A549 treated with Mapracorat at 1 μM for 4 hours (cell line): Measurements from ENCODE around the gene PHACTR3. TPM values are rescaled to one million over a fixed set of nuclear protein-coding genes. Genes with fewer than 3 reads are reported as not detected.

Experiments
- total RNA-seq: library from RNA; stranded (reverse); fragments of 200-300 nt; extraction: Qiagen RNA extraction; gene quantifications from 5 replicates; pipeline ENCODE4 v1.2.3, GENCODE V29; 2022

Gene PHACTR3
- total RNA-seq = 0.22 to 0.32 TPM (median 0.24 TPM) in 5 replicates

DNA sequence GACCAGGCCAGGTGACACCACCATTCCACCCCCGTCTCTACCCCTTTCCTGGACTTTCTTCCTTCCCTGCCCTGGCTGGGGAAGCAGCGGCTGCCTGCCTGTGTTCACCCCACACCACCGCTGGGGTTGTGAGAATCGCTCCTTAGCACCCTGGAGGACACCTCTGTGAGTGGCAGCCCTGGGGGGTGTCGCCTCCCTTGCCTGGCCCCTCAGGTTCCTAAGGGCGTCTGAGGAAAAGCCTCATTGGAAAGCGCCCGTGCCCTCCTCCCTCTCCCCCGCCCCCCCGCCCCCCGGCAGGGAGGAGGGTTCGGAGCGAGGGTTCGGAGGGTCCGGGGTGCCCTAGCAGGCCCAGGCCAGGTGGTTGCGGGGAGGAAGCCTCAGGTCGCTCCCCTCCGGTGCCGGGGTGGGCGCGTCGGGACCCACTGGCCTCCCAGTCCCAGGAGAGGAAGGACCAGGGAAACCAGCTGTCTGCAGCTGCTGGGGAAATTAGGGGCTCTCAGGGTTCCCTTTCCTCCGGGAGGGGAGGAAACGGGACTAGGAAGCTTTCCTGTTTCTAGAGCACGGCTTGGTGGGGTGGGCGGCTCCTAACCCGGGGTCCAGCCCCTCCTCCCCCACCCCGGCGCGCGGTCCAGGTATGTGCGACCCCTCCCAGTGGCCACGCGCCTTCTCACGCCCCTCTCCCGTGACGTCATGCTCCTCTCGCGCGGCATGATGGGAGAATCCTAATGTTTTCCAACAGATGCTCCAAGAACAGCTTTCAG, at the start of gene PHACTR3:
PHACTR3 (plus strand) TSS at position 760 of the 761 bp plus-strand sequence. CDS start 475 bp downstream, outside the sequence.

